A673 (cell line): ENCODE measurements around the gene NPC1. TPM values are rescaled to one million over a fixed set of nuclear protein-coding genes. Genes with fewer than 3 reads are reported as not detected.

Experiments used
- BruUV-seq: library from RNA; stranded (reverse); fragments of 400-500 nt; replicated peaks from 2 replicates; lab custom pipeline; 2021; lab: Mats Ljungman, UMichigan
- CTCF ChIA-PET: fragments of 300-600 bp; sonication (Branson Sonifier 250); formaldehyde crosslinking; loops from one replicate; lab custom pipeline; 2022; ENCODE audit warnings: antibody characterized with exemption; lab: Charles Lee
- POLR2A ChIA-PET: fragments of 300-600 bp; sonication (Branson Sonifier 250); formaldehyde crosslinking; loops from one replicate; lab custom pipeline; 2022; ENCODE audit warnings: antibody characterized with exemption; ENCODE audit not compliant: low non-redundant PET; lab: Charles Lee
- DNase-seq: peaks from one replicate; pipeline ENCODE4 v3.0.0-alpha.2; 2015; ENCODE audit warnings: low spot score
- H3K27ac ChIP-seq: fragments of 200-600 bp; sonication (generic); 2 replicates; pipeline ENCODE4 v1.5.1; 2016; ENCODE audit warnings: mixed run types, low read depth, mild to moderate bottlenecking, mixed read lengths, antibody characterized with exemption, low read length; ENCODE audit not compliant: poor library complexity, severe bottlenecking
- H3K27me3 ChIP-seq: fragments of 200-600 bp; sonication (generic); replicated peaks from 2 replicates; pipeline ENCODE4 v1.6.1; 2017; ENCODE audit warnings: mixed run types, low read depth, mild to moderate bottlenecking, mixed read lengths, antibody characterized with exemption, low read length; ENCODE audit not compliant: insufficient read depth, poor library complexity
- H3K36me3 ChIP-seq: fragments of 200-600 bp; sonication (generic); 2 replicates; pipeline ENCODE4 v1.6.1; 2016; ENCODE audit warnings: mixed run types, mild to moderate bottlenecking, mixed read lengths, antibody characterized with exemption, low read length; ENCODE audit not compliant: insufficient read depth, poor library complexity, severe bottlenecking
- H3K4me1 ChIP-seq: fragments of 200-600 bp; sonication (generic); 2 replicates; pipeline ENCODE4 v1.6.1; 2017; ENCODE audit warnings: mixed run types, mild to moderate bottlenecking, mixed read lengths, antibody characterized with exemption, low read length; ENCODE audit not compliant: insufficient read depth, poor library complexity, severe bottlenecking
- H3K4me3 ChIP-seq: fragments of 200-600 bp; sonication (generic); 2 replicates; pipeline ENCODE4 v1.5.1; 2016; ENCODE audit warnings: low read depth, mixed run types, mild to moderate bottlenecking, mixed read lengths, low read length; ENCODE audit not compliant: poor library complexity, severe bottlenecking
- H3K9me3 ChIP-seq: fragments of 200-600 bp; sonication (generic); 2 replicates; pipeline ENCODE4 v1.6.1; 2016; ENCODE audit warnings: mixed run types, low read depth, mild to moderate bottlenecking, mixed read lengths, antibody characterized with exemption, low read length; ENCODE audit not compliant: poor library complexity, severe bottlenecking
- CTCF ChIP-seq: fragments of 300-800, 200-600 bp; sonication (generic); conservative IDR thresholded peaks from 2 replicates; pipeline ENCODE4 v1.5.1; 2017; ENCODE audit warnings: low read depth, mild to moderate bottlenecking, antibody characterized with exemption, low read length, moderate library complexity, mixed read lengths
- EZH2 ChIP-seq: fragments of 200-600 bp; sonication (generic); IDR thresholded peaks from 2 replicates; pipeline ENCODE4 v1.6.1; 2017; ENCODE audit warnings: borderline replicate concordance, low read depth, mild to moderate bottlenecking, mixed read lengths, antibody characterized with exemption, low read length; ENCODE audit not compliant: poor library complexity, severe bottlenecking
- intact Hi-C: fragments of 100-400 bp; cut with micrococcal nuclease; formaldehyde crosslinking; loops from one replicate; pipeline ENCODE4 v1.10.0; 2022; ENCODE audit not compliant: unreplicated experiment
- total RNA-seq: library from RNA; stranded (reverse); gene quantifications from 2 replicates; pipeline ENCODE4 v1.2.3, GENCODE V29; 2021

NPC1 gene
- total RNA-seq, 1 experiment from 2014 or later, result 53.0 TPM

DNA sequence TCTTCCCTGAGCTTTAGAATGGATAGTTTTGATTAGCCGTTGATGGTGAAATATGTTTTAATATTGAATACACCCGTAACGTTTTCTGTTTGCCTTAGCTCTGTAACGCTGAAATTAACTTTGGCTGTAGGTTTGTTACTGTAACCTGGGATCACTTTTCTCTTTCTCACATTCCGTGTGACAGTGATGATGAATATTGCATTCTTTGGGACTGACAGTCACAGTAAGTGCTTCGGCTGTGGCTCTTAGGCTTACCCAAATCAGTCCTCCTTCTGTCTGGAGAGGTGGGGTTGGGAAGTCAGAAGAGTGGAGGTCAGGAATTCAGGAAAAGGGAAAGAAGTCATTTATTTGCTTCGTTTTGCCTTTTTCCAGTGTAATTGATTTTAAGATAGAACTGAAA is 65.0 kb downstream of the NPC1 start:
- peaks cover 53% of the 10 kb centered on the region for H3K36me3 ChIP-seq
- TSS peak; percentile 12 for BruUV-seq
- H3K27ac ChIP-seq, result peak overlapping the region; percentile 4
- no peak for DNase-seq
- no peaks in the 10 kb centered on the region for H3K9me3 ChIP-seq
- TF ChIP-seq EZH2 (no peak), CTCF (no peak)
- CTCF ChIA-PET, result no interaction called here
- POLR2A ChIA-PET, result no interaction called here
- intact Hi-C loops, result no loop called here
- H3K27me3 ChIP-seq, result no peaks in the 10 kb centered on the region
- no peaks in the 10 kb centered on the region for H3K4me1 ChIP-seq
- no peak overlapping the region for H3K4me3 ChIP-seq

GRCh38 chr18:23519734-23520133 is 66.6 kb downstream of the NPC1 start:
- BruUV-seq, result no TSS peak
- DNase-seq, result peak; percentile 33
- Histone ChIP-seq H3K27me3 (no peaks in the 10 kb centered on the region), H3K9me3 (no peaks in the 10 kb centered on the region), H3K4me3 (no peak overlapping the region), H3K36me3 (peaks cover 49% of the 10 kb centered on the region), H3K27ac (no peak overlapping the region), H3K4me1 (no peaks in the 10 kb centered on the region)
- ChIA-PET CTCF (no interaction called here), POLR2A (no interaction called here)
- intact Hi-C loops, result loop anchor here (5.0 kb wide), 1 partner anchor 68 kb away; the partner anchor contains the start of gene NPC1
- TF ChIP-seq EZH2, result no peak
- TF ChIP-seq CTCF, result no peak

DNA sequence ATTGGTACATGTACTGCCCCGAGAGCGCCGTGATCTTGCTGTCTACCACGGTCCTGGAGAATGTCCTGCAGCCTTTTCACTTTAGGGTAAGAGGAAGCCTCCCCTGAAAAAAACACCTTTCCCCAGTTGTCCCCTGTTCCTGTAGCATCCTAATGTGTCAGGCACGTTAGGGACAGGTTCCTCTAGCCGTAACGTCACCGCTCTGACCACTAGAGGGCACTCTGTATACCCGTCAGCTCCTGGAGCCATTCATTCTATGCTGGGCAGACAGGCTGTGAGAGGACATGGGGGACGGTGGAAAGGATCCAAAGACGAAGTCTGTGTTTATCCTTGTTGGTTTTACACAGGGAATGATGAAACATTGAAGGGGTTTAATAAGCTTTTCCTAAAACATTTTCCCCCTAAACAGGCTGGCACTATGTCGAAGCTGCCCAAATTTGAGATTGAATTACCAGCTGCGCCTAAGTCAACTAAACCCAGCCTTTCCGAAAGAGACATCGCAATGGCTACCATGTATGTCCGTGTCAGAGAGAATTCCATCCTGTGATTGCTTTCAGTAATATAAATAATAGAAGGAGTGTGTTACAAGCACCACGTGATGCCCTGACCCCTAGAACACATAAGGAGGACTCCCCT is 70.3 kb downstream of the NPC1 start:
- no TSS peak for BruUV-seq
- intact Hi-C loops, result loop anchor here (1.0 to 5.0 kb wide), 3 partner anchors 71 to 296 kb away; partner anchors contain the start of gene NPC1
- POLR2A ChIA-PET, result no interaction called here
- Histone ChIP-seq H3K36me3 (peaks cover 35% of the 10 kb centered on the region), H3K4me3 (no peak overlapping the region), H3K27ac (no peak overlapping the region), H3K27me3 (no peaks in the 10 kb centered on the region), H3K9me3 (no peaks in the 10 kb centered on the region), H3K4me1 (no peaks in the 10 kb centered on the region)
- TF ChIP-seq CTCF (peak; percentile 94), EZH2 (no peak)
- CTCF ChIA-PET, result interaction anchor here (0.5 to 1.4 kb wide), 3 partner anchors 122 to 537 kb away, joined by 3 to 8 read pairs (median 6); no protein-coding TSS in a partner anchor
- peak; percentile 86 for DNase-seq
